OCI-LY1 (cell line): ENCODE data around the gene BMPR1A.

Experiments
- H2AFZ ChIP-seq: fragments of 200-600 bp; sonication (generic), shearing (Covaris generic); 2 replicates; pipeline ENCODE4 v1.6.0; 2014; ENCODE audit warnings: antibody characterized with exemption, mild to moderate bottlenecking, low read length
- H3F3A ChIP-seq: fragments of 200-600 bp; sonication (generic), shearing (Covaris generic); 2 replicates; pipeline ENCODE4 v1.6.0; 2014; ENCODE audit warnings: mild to moderate bottlenecking, antibody characterized with exemption, low read length, moderate library complexity; ENCODE audit not compliant: insufficient read depth
- H3K27ac ChIP-seq: fragments of 200-600 bp; sonication (generic); 2 replicates; pipeline ENCODE4 v1.5.1; 2014; ENCODE audit warnings: low read length, mixed run types, mild to moderate bottlenecking, low read depth; ENCODE audit not compliant: poor library complexity, severe bottlenecking
- H3K27me3 ChIP-seq: fragments of 200-600 bp; sonication (generic); 2 replicates; pipeline ENCODE4 v1.6.0; 2014; ENCODE audit warnings: antibody characterized with exemption, mild to moderate bottlenecking, low read length, moderate library complexity; ENCODE audit not compliant: insufficient read depth
- H3K36me3 ChIP-seq: fragments of 200-600 bp; sonication (generic); 2 replicates; pipeline ENCODE4 v1.6.1; 2014; ENCODE audit warnings: mild to moderate bottlenecking, antibody characterized with exemption, low read length, moderate library complexity, mixed read lengths; ENCODE audit not compliant: insufficient read depth
- H3K4me1 ChIP-seq: fragments of 200-600 bp; sonication (generic); 2 replicates; pipeline ENCODE4 v1.5.1; 2014; ENCODE audit warnings: mild to moderate bottlenecking, low read length, moderate library complexity; ENCODE audit not compliant: insufficient read depth, severe bottlenecking
- H3K4me2 ChIP-seq: fragments of 200-600 bp; sonication (generic), shearing (Covaris generic); 2 replicates; pipeline ENCODE4 v1.6.1; 2014; ENCODE audit warnings: low read length
- H3K4me3 ChIP-seq: fragments of 200-600 bp; sonication (generic); 2 replicates; pipeline ENCODE4 v1.5.1; 2014; ENCODE audit warnings: low read length, low read depth, mild to moderate bottlenecking, mixed read lengths; ENCODE audit not compliant: poor library complexity, severe bottlenecking
- H3K79me2 ChIP-seq: fragments of 200-600 bp; shearing (Covaris generic); 2 replicates; pipeline ENCODE4 v1.6.1; 2016; ENCODE audit warnings: mixed run types, low read length, mixed read lengths; ENCODE audit not compliant: insufficient read depth
- H3K9ac ChIP-seq: fragments of 200-600 bp; sonication (generic), shearing (Covaris generic); 2 replicates; pipeline ENCODE4 v1.6.1; 2014; ENCODE audit warnings: mild to moderate bottlenecking, low read length, mixed read lengths
- H3K9me2 ChIP-seq: fragments of 200-600 bp; sonication (generic), shearing (Covaris generic); 2 replicates; pipeline ENCODE4 v1.6.1; 2014; ENCODE audit warnings: low read depth, mild to moderate bottlenecking, low read length, mixed read lengths
- H3K9me3 ChIP-seq: fragments of 200-600 bp; shearing (Covaris generic); 2 replicates; pipeline ENCODE4 v1.6.1; 2014; ENCODE audit warnings: low read length, mixed read lengths
- H4K20me1 ChIP-seq: fragments of 200-600 bp; sonication (generic), shearing (Covaris generic); 2 replicates; pipeline ENCODE4 v1.6.0; 2016; ENCODE audit warnings: mild to moderate bottlenecking, low read length; ENCODE audit not compliant: insufficient read depth
- CTCF ChIP-seq: fragments of 200-600 bp; sonication (generic), shearing (Covaris generic); IDR thresholded peaks from 2 replicates; pipeline ENCODE4 v1.5.1; 2017; ENCODE audit warnings: mild to moderate bottlenecking, antibody characterized with exemption, low read length, moderate library complexity, mixed read lengths
- EZH2 ChIP-seq: fragments of 200-600 bp; sonication (generic), shearing (Covaris generic); IDR thresholded peaks from 2 replicates; pipeline ENCODE4 v1.8.0; 2017; ENCODE audit warnings: borderline replicate concordance, mixed run types, mild to moderate bottlenecking, antibody characterized with exemption, low read length, moderate library complexity, mixed read lengths

The BMPR1A gene

GRCh38 chr10:86718556-86718955 lies 37.9 kb upstream of the BMPR1A start:
- H3F3A ChIP-seq: no peaks in the 10 kb centered on the region
- no peaks in the 10 kb centered on the region for H3K79me2 ChIP-seq
- H3K4me2 ChIP-seq: no peak overlapping the region
- no peaks in the 10 kb centered on the region for H3K9me3 ChIP-seq
- no peaks in the 10 kb centered on the region for H3K36me3 ChIP-seq
- no peak overlapping the region for H2AFZ ChIP-seq
- no peaks in the 10 kb centered on the region for H4K20me1 ChIP-seq
- no peak overlapping the region for H3K27ac ChIP-seq
- no peak overlapping the region for H3K9ac ChIP-seq
- no peaks in the 10 kb centered on the region for H3K27me3 ChIP-seq
- no peaks in the 10 kb centered on the region for H3K9me2 ChIP-seq
- H3K4me1 ChIP-seq: no peaks in the 10 kb centered on the region
- H3K4me3 ChIP-seq: no peak overlapping the region
- TF ChIP-seq CTCF: no peak
- TF ChIP-seq EZH2: no peak

- Histone ChIP-seq H3F3A (no peaks in the 10 kb centered on the region), H3K36me3 (no peaks in the 10 kb centered on the region), H3K79me2 (no peaks in the 10 kb centered on the region), H3K4me3 (no peak overlapping the region), H3K4me1 (no peaks in the 10 kb centered on the region), H3K9me3 (no peaks in the 10 kb centered on the region), H3K27me3 (0 out of 2 replicates have a peak, but pooled peaks cover 3% of the 10 kb centered on the region), H3K9ac (no peak overlapping the region), H2AFZ (no peak overlapping the region), H3K4me2 (no peak overlapping the region), H3K9me2 (no peaks in the 10 kb centered on the region), H3K27ac (no peak overlapping the region), H4K20me1 (no peaks in the 10 kb centered on the region)
- TF ChIP-seq EZH2 (no peak), CTCF (no peak)
Measured at GRCh38 chr10:86721232-86721631, 35.2 kb upstream of the BMPR1A start.

- Histone ChIP-seq H3K27me3 (0 out of 2 replicates have a peak, but pooled peaks cover 3% of the 10 kb centered on the region), H3K9me3 (no peaks in the 10 kb centered on the region), H3F3A (no peaks in the 10 kb centered on the region), H3K4me2 (no peak overlapping the region), H3K79me2 (no peaks in the 10 kb centered on the region), H3K4me1 (no peaks in the 10 kb centered on the region), H3K4me3 (no peak overlapping the region), H4K20me1 (no peaks in the 10 kb centered on the region), H2AFZ (no peak overlapping the region), H3K9ac (no peak overlapping the region), H3K27ac (no peak overlapping the region), H3K9me2 (no peaks in the 10 kb centered on the region), H3K36me3 (no peaks in the 10 kb centered on the region)
- TF ChIP-seq EZH2 (no peak), CTCF (no peak)
Measured at GRCh38 chr10:86723009-86723408, 33.4 kb upstream of the BMPR1A start.
